ENCODE results near the gene HOXA9.

The HOXA9 gene

DNA sequence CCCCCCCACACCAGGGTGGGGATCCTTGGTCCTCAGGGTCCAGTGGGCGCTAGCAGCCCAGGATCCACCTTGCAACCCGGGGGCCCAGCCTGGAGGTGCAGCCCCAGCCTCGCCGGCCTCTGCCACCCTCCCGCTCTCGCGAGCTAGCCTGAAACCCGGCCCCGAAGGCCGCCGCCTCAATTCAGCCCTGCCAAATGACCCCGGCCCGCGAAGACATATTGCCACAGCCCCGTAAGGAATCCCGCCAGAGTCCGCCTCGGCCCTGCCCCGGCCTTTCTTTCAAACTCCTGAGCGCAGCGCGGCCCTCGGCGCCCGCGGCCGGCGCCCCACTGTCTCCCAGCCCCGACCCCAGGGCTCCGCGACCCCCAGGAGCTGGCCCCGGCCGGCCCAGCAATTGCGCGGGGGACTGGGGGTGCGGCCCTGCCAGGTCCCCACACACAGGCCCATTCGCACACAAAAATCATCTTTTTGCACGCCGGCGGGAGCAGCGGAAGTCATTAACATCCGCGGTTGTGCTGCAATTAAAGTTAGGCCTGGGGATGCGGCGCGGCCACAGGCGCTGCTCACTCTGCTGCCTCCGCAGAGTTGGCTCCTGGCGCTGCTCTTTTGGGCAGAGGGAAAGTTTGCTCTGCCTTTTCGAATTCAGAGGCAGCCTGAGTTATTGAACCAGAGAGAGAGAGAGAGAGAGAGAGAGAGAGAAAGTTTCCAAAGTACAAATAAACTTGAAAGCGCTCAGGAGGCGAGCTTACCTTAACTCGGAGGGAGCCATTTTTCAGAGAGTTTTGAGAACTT lies 25.8 kb downstream of the HOXA9 start (continued):
- TF ChIP-seq, protein P1, sequence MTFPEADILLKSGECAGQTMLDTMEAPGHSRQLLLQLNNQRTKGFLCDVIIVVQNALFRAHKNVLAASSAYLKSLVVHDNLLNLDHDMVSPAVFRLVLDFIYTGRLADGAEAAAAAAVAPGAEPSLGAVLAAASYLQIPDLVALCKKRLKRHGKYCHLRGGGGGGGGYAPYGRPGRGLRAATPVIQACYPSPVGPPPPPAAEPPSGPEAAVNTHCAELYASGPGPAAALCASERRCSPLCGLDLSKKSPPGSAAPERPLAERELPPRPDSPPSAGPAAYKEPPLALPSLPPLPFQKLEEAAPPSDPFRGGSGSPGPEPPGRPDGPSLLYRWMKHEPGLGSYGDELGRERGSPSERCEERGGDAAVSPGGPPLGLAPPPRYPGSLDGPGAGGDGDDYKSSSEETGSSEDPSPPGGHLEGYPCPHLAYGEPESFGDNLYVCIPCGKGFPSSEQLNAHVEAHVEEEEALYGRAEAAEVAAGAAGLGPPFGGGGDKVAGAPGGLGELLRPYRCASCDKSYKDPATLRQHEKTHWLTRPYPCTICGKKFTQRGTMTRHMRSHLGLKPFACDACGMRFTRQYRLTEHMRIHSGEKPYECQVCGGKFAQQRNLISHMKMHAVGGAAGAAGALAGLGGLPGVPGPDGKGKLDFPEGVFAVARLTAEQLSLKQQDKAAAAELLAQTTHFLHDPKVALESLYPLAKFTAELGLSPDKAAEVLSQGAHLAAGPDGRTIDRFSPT (tag by site-specific recombination; IDR thresholded peaks at IDR 0.05): 0 out of 2 replicates have a peak, but pooled peaks have one; percentile 12
- 0 out of 2 replicates have a peak, but pooled peaks have one; percentile 36 for TF ChIP-seq ZNF394 (tag by site-specific recombination; IDR thresholded peaks at IDR 0.05; ENCODE audit: borderline replicate concordance)
- peak; percentile 56; the same call in 1 of the 2 replicates for TF ChIP-seq ZBTB17 (tag by site-specific recombination; IDR thresholded peaks at IDR 0.05)
- peak; percentile 100 for TF ChIP-seq FEZF1 (tag by site-specific recombination; IDR thresholded peaks at IDR 0.05)
- TF ChIP-seq, protein P2, sequence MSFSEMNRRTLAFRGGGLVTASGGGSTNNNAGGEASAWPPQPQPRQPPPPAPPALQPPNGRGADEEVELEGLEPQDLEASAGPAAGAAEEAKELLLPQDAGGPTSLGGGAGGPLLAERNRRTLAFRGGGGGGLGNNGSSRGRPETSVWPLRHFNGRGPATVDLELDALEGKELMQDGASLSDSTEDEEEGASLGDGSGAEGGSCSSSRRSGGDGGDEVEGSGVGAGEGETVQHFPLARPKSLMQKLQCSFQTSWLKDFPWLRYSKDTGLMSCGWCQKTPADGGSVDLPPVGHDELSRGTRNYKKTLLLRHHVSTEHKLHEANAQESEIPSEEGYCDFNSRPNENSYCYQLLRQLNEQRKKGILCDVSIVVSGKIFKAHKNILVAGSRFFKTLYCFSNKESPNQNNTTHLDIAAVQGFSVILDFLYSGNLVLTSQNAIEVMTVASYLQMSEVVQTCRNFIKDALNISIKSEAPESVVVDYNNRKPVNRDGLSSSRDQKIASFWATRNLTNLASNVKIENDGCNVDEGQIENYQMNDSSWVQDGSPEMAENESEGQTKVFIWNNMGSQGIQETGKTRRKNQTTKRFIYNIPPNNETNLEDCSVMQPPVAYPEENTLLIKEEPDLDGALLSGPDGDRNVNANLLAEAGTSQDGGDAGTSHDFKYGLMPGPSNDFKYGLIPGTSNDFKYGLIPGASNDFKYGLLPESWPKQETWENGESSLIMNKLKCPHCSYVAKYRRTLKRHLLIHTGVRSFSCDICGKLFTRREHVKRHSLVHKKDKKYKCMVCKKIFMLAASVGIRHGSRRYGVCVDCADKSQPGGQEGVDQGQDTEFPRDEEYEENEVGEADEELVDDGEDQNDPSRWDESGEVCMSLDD (tag by site-specific recombination; IDR thresholded peaks at IDR 0.05): peak; percentile 51; the same call in 1 of the 2 replicates
- no peak for TF ChIP-seq ZNF211 (tag by site-specific recombination; IDR thresholded peaks at IDR 0.05; ENCODE audit: low read depth)
- peak; percentile 23; the same call in 1 of the 2 replicates for TF ChIP-seq ZSCAN30 (tag by site-specific recombination; IDR thresholded peaks at IDR 0.05)
- TF ChIP-seq ZNF423 (tag by site-specific recombination; IDR thresholded peaks at IDR 0.05): peak; percentile 56; the same call in 1 of the 2 replicates
- TF ChIP-seq ZNF596 (tag by site-specific recombination; IDR thresholded peaks at IDR 0.05): peak; percentile 98
- TF ChIP-seq GLIS2 (tag by site-specific recombination; IDR thresholded peaks at IDR 0.05): peak; percentile 70

DNA sequence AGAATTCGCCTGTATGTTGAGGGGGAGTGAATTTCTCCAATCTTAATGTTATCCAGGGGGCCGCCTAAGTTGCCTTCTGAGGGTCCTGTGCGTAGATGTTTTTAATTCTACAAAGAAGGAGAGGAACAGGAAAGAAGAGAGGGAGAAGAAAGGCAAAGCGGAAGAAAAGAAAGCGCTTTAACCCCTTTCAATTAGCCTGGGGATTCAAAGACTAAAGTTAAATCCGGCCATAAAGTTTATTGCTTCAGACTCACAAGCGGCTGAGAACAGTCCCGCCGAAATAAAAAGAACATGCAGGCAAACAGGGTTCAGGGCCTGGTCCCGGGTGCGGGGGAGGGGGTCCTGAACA lies 26.4 kb downstream of the HOXA9 start:
- H3K36me3 ChIP-seq (ENCODE audit: control insufficient read depth in 2 of 2, insufficient read depth in 1 of 2, low read length in 2 of 2): peaks cover 0 to 34% of the 10 kb centered on the region in 2 experiments; a peak in 1 of 3 replicates
- no peaks in the 10 kb centered on the region for H3K9me3 ChIP-seq (ENCODE audit: control insufficient read depth, insufficient read depth, low read depth, low read length)
- H3K4me3 ChIP-seq (ENCODE audit: low read depth, low read length): no peak overlapping the region
- CTCF ChIA-PET: no interaction called here
- H3K27ac ChIP-seq (ENCODE audit: extremely low read depth, low read depth, low read length): peak overlapping the region; percentile 98; the same call in 1 of the 2 replicates
- POLR2A ChIA-PET: interaction anchor here (0.6 kb wide), 1 partner anchor 18 kb away, joined by 3 read pairs; no protein-coding TSS in a partner anchor
- peaks cover 38% of the 10 kb centered on the region for H3K4me1 ChIP-seq (ENCODE audit: control insufficient read depth, insufficient read depth, low read length)
- TF ChIP-seq ZFP37 (tag by site-specific recombination; IDR thresholded peaks at IDR 0.05): peak; percentile 16; the same call in 1 of the 2 replicates
- TF ChIP-seq SETDB1 (IDR thresholded peaks at IDR 0.05; ENCODE audit: insufficient read length, low read length): no peak
- no peak for TF ChIP-seq ZNF664 (tag by site-specific recombination; IDR thresholded peaks at IDR 0.05)
- peak; percentile 5; the same call in 1 of the 2 replicates for TF ChIP-seq ZNF426 (tag by site-specific recombination; IDR thresholded peaks at IDR 0.05)
- no peak for TF ChIP-seq ZNF350 (tag by site-specific recombination; IDR thresholded peaks at IDR 0.05)
- no peak for TF ChIP-seq ZNF354C (tag by site-specific recombination; IDR thresholded peaks at IDR 0.05; ENCODE audit: borderline replicate concordance, low read depth)
- no peak for TF ChIP-seq TRIM28 (IDR thresholded peaks at IDR 0.05; ENCODE audit: borderline replicate concordance, low read length)
- TF ChIP-seq PRDM1 (tag by site-specific recombination; IDR thresholded peaks at IDR 0.05): peak; percentile 58; the same call in 1 of the 2 replicates
- TF ChIP-seq ZBTB20 (tag by site-specific recombination; IDR thresholded peaks at IDR 0.05): peak; percentile 48; the same call in 1 of the 2 replicates
- peak; percentile 87 for TF ChIP-seq FEZF1 (tag by site-specific recombination; IDR thresholded peaks at IDR 0.05)
- TF ChIP-seq ZNF366 (tag by site-specific recombination; conservative IDR thresholded peaks at IDR 0.05): peak; percentile 53
- peak; percentile 73 for TF ChIP-seq ZNF335 (tag by site-specific recombination; conservative IDR thresholded peaks at IDR 0.05)
